Activated CD8-positive, alpha-beta memory T cell treated with anti-CD3 and anti-CD28 coated beads for 36 hours (primary cell): ENCODE results near the gene EDAR. TPM values are rescaled to one million over a fixed set of nuclear protein-coding genes. Genes with fewer than 3 reads are reported as not detected.

Source experiments
- CTCF ChIA-PET: fragments of 350-600 bp; sonication (Branson Sonifier 250); formaldehyde crosslinking; loops from one replicate; lab custom pipeline; 2021; ENCODE audit warnings: antibody characterized with exemption; lab: Charles Lee
- POLR2A ChIA-PET: fragments of 350-600 bp; sonication (Branson Sonifier 250); formaldehyde crosslinking; loops from one replicate; lab custom pipeline; 2021; ENCODE audit warnings: antibody characterized with exemption; lab: Charles Lee
- total RNA-seq, 2 experiments: library from RNA; stranded (reverse); gene quantifications; one replicate each; pipeline ENCODE4 v1.2.3, GENCODE V29; 2021

The EDAR gene
- total RNA-seq, 2 experiments from 2014 or later, result 0.04 TPM; not detected in 1

- ChIA-PET POLR2A (no interaction called here), CTCF (no interaction called here)
Measured at GRCh38 chr2:108971661-108972566, 17.1 kb downstream of the EDAR start.

DNA sequence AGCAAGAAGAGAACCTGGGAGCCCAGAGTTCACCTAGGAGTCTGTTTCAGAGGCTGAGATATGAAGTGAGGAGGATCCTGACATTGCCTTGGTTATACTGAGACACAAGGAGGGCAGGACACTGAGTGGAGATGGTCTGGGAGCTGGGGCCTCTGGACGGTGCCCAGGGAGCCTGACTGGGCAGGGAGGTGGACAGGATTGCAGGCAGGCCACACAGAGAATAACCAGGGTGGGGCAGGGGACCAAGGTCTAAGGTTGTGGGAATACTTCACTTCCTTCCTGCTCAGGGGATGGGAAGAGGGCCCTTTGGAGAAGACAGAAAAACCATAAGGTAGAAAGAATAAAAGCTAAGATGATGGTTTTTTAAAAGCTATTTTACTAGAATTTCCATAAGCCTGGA is 18.7 kb downstream of the EDAR start:
- ChIA-PET POLR2A (no interaction called here), CTCF (no interaction called here)

GRCh38 chr2:108969856-108970255 is 19.2 kb downstream of the EDAR start:
- ChIA-PET CTCF (no interaction called here), POLR2A (no interaction called here)

DNA sequence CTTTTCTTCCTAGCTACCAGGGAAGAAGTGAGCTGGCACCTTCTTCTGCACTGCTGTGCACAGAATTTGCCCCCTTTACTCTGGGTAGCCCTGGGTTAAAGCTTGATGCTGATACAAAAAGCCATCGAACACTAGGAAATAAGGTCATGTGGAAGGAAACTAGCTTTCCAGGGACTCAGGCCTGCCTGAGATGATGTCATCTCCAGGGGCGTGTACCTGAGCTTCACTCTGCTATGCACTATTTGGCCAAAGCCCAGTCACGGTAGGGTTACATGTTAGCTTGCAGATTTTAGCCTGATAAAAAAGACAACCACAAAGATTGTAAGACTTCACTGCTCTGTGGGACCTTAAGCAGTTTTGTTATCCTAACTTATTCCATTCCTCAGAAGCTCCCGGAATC is 20.4 kb downstream of the EDAR start:
- ChIA-PET POLR2A (no interaction called here), CTCF (interaction anchor here (0.6 kb wide), 1 partner anchor 194 kb away, joined by 3 read pairs; no protein-coding TSS in a partner anchor)

- ChIA-PET POLR2A (no interaction called here), CTCF (interaction anchor here (0.6 kb wide), 1 partner anchor 69 kb away, joined by 3 read pairs; no protein-coding TSS in a partner anchor)
Measured at GRCh38 chr2:108967757-108968156, 21.3 kb downstream of the EDAR start.

DNA sequence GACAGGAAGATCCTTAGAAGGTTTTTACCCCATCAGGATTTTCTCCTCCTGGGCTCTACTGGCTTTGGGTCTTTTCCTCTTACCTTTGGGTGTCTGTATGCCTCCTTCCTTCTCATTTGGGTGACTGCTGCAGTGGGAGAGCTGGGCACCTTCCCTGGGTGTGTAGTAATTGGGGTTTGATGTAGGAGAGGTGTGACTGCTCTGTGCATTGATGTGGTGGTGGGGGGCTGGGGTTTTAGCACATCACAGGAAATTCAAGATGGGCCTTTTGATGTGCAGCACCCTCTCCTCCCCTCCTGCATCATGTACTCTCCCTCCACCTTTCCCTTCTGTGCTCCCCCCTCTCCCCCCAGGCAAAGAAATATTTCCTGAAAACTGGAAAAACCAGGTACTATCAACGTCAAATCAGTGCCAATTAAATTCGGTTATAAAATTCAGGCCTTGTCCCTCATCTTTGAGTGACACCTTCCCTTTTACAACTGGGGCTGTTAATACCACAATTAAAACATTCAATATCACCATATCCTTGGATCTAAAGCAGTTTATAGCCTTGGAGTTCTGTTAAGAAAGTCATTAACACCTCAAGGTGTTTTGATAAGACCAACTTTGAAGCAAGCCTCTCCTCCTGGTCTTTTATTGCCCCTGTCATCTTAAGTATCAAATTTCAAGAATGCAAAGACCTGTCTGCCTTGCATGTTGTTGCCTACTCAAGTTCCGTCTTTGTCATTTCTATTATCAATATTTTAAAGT is 23.3 kb downstream of the EDAR start:
- ChIA-PET POLR2A (no interaction called here), CTCF (interaction anchor here (0.6 kb wide), 1 partner anchor 74 kb away, joined by 3 read pairs; no protein-coding TSS in a partner anchor)

GRCh38 chr2:108963057-108963456 is 26.0 kb downstream of the EDAR start:
- ChIA-PET POLR2A (no interaction called here), CTCF (no interaction called here)

DNA sequence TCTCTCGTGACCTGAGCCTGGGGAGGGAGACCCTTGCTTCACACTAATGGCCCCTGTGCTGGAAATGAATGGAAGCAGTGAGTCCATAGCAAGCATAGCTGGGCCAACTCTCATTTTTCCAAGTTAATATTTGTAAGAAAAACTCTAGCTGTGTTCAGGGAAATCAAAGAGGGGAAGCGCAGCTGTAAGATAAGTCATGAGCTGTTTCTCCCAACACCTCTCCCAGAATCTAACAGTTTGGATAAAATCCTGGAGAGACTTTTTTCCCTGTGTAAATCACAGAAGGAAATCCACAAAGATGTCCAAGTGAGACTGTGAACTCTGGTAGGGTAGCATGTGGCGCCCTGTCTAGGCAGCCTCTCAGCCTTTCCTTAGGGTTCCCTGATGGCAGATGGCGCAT is 27.2 kb downstream of the EDAR start:
- ChIA-PET POLR2A (no interaction called here), CTCF (no interaction called here)

DNA sequence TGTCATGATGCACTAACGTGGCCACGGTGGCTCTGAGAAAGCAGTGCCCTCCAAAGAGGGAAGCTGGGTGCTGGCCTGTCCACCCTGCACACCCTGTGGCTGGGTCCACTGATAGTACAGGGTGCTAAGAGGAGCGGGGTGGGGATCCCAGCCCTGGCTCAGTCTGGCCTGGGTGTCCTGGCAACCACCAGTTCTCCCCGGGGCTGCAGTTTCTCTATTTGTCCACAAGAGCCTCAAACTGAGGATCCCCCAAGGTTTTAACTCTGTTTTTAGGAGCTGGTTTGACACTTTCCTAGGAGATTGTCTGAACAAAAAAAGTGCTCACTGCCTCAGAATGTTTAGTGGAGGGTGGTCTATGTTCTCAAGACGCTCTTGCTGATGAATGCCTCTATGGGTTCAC is 29.0 kb downstream of the EDAR start:
- POLR2A ChIA-PET, result no interaction called here
- CTCF ChIA-PET, result no interaction called here

DNA sequence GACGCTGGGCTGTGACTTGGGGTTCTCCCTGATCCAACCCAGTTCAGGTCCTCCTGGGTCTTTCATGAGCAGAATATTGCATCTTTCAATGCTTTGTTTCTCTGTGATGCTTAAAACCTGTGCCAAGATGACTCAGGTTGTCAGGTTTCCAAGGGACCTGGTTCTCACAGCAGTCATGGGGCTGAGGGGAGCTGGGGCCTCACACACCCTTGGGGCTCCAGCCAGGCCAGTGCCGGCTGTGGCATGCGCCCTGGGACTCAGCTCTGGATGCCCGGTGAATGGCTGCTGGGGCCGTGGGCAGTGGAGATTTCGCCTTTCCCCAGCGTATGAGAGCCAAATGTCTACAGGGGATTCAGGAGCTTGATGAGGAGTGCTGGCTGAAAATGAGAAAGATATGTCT is 29.6 kb downstream of the EDAR start:
- ChIA-PET POLR2A (no interaction called here), CTCF (no interaction called here)

- ChIA-PET POLR2A (no interaction called here), CTCF (no interaction called here)
Measured at GRCh38 chr2:108958632-108959341, 30.2 kb downstream of the EDAR start.

DNA sequence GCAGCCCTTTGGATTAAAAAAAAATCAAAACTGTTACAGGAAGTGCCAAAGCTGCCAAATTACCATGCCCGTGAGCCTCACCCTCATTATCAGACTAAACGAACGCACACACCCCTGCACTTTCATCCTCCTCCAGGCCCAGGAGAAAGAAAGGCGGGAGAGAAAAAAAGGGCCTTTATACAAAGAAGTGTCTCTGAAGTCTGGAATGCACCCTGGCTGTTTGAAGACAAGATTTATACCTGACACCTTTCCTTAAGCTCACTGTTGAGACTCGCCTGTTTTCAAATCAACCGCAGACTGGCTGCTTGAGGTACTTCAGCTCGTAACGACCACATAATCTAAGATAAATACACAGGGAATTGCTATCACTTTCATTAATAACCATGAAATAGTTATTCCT is 31.0 kb downstream of the EDAR start:
- ChIA-PET POLR2A (no interaction called here), CTCF (no interaction called here)

- CTCF ChIA-PET, result no interaction called here
- POLR2A ChIA-PET, result no interaction called here
Measured at GRCh38 chr2:108956375-108956774, 32.6 kb downstream of the EDAR start.

- POLR2A ChIA-PET, result no interaction called here
- CTCF ChIA-PET, result no interaction called here
Measured at GRCh38 chr2:108950369-108951135, 38.5 kb downstream of the EDAR start.

DNA sequence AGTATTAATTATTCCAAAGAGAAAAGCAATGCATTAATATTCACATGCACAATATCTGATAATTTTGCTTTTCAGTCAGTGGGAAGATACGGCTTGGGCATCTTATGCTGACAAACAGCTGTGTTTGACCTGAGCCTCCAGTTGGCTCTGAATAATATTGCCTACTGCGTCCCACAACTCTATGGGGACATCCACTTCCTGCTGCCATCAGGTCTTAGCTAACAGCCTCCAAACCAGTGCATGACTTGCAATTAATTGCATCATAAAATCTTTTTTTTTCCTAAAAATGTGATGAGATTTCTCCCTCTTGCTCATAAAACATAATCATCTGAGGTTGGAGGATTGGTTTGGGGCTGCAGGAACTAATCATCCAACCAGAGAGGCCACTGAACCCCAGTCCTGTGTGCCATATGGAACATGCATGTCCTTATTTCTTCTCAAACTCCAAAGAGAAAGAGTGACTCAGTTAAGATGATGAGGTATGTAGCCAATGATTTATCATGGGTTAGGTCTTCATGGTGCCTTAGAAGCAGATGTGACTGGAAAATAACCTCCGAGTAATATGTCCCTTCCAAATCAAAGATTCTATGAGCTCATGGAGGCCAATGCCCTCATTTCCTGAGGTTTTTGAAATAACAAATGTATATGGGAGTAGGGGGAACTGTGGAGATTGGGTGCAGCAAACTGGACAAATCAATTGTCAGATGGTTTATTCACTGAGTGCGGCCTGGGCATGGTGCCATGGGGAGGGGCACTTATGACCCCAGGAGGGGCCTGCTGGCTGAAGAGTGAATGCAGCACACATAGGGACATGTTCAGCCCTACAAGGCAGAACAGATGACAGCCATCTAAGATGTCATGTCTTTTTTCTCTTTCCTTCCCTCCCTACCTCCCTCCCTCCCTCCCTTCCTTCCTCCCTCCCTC is 39.4 kb downstream of the EDAR start:
- CTCF ChIA-PET, result no interaction called here
- POLR2A ChIA-PET, result no interaction called here

DNA sequence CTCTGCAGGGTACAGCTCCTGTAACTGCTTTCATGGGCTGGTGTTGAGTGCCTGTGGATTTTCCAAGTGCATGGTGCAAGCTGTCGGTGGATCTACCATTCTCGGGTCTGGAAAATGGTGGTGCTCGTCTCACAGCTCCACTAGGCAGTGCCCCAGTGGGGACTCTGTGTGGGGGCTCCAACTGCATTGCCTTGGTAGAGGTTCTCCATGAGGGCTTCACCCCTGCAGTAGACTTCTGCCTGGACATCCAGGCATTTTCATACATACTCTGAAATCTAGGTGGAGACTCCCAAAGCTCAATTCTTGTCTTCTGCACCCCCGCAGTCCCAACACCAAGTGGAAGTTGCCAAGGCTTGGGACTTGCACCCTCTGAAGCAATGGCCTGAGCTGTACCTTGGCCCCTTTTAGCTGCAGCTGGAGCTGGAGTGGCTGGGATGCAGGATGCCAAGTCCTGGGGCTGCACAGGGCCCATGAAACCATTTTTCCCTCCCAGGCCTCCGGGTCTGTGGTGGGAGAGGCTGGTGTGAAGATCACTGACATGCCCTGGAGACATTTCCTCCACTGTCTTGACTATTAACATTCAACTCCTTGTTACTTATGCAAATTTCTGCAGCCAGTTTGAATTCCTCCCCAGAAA is 41.6 kb downstream of the EDAR start:
- POLR2A ChIA-PET, result no interaction called here
- CTCF ChIA-PET, result no interaction called here

DNA sequence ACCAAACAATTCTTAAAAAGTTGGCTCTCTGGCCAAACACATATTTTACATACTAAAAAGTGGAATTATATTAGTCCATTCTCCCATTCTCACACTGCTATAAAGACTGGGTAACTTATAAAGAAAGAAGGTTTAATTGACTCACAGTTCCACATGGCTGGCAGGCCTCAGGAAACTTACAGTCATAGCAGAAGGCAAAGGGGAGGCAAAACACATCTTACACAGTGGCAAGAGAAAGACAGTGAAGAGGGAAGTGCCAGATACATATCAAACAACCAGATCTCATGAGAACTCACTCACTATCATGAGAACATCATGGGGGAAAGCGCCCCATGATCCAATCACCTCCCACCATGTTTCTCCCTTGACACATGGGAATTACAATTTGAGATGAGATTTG is 42.6 kb downstream of the EDAR start:
- ChIA-PET POLR2A (no interaction called here), CTCF (no interaction called here)

GRCh38 chr2:108945969-108946368 is 43.1 kb downstream of the EDAR start:
- CTCF ChIA-PET, result no interaction called here

More at GRCh38 chr2:108945969-108946368, 43.1 kb downstream of the EDAR start:
- POLR2A ChIA-PET, result no interaction called here
